ENCODE results near the gene HTR1D.
"Not testable (repeated sequence)": the region's sequence is repeated elsewhere in the genome, so short reads cannot be mapped to it uniquely, and the experiment has no call there.

The HTR1D gene

GRCh38 chr1:23217421-23218115 lies at the start of gene HTR1D:
Gene HTR1D (minus strand): TSS chr1:23217502. CDS start chr1:23194219, 23,283 bp downstream.
- peak; percentile 25 for DNase-seq

GRCh38 chr1:23263380-23263887 lies 46.1 kb upstream of the HTR1D start:
- DNase-seq, result no peak

GRCh38 chr1:23258082-23258481 lies 40.8 kb upstream of the HTR1D start:
- not testable (repeated sequence) for DNase-seq

- not testable (repeated sequence) for DNase-seq
Observed at GRCh38 chr1:23257371-23257770, 40.1 kb upstream of the HTR1D start.

- no peak for DNase-seq
Observed at GRCh38 chr1:23254584-23254983, 37.3 kb upstream of the HTR1D start.

GRCh38 chr1:23251812-23252211 lies 34.5 kb upstream of the HTR1D start:
- no peak for DNase-seq

- no peak for DNase-seq
Observed at GRCh38 chr1:23249787-23250454, 32.6 kb upstream of the HTR1D start.

GRCh38 chr1:23247276-23247675 lies 30.0 kb upstream of the HTR1D start:
- DNase-seq, result no peak

GRCh38 chr1:23246274-23246673 lies 29.0 kb upstream of the HTR1D start:
- no peak for DNase-seq

GRCh38 chr1:23244256-23244761 lies 27.0 kb upstream of the HTR1D start:
- DNase-seq, result no peak

GRCh38 chr1:23242414-23242813 lies 25.1 kb upstream of the HTR1D start:
- no peak for DNase-seq

GRCh38 chr1:23239638-23240295 lies 22.5 kb upstream of the HTR1D start:
- DNase-seq, result no peak

GRCh38 chr1:23238565-23238964 lies 21.3 kb upstream of the HTR1D start:
- DNase-seq, result no peak

- DNase-seq, result no peak
Observed at GRCh38 chr1:23237508-23237907, 20.2 kb upstream of the HTR1D start.

- no peak for DNase-seq
Observed at GRCh38 chr1:23227806-23228205, 10.5 kb upstream of the HTR1D start.

- DNase-seq, result no peak
Observed at GRCh38 chr1:23224739-23225648, 7.7 kb upstream of the HTR1D start.

GRCh38 chr1:23223963-23224362 lies 6.7 kb upstream of the HTR1D start:
- not testable (repeated sequence) for DNase-seq

- DNase-seq, result not testable (repeated sequence)
Observed at GRCh38 chr1:23223490-23223951, 6.2 kb upstream of the HTR1D start.

GRCh38 chr1:23222742-23223141 lies 5.4 kb upstream of the HTR1D start:
- no peak for DNase-seq

GRCh38 chr1:23222331-23222730 lies 5.0 kb upstream of the HTR1D start:
- no peak for DNase-seq

- DNase-seq, result no peak
Observed at GRCh38 chr1:23221107-23221506, 3.8 kb upstream of the HTR1D start.

GRCh38 chr1:23216771-23217420 lies 406 bp downstream of the HTR1D start:
- peak; percentile 63 for DNase-seq

Data from stimulated activated CD8-positive, alpha-beta memory T cell treated with anti-CD3 and anti-CD28 coated beads, Interleukin-4, amount 100 ng/mL, for 48 hours (primary cell).